GM18907 (cell line): ENCODE results near the gene SIRPB1.
"Not testable (repeated sequence)": the region's sequence is repeated elsewhere in the genome, so short reads cannot be mapped to it uniquely, and the experiment has no call there.

Experiments
- ATAC-seq: cut with Tn5 transposase; IDR thresholded peaks from one replicate; pipeline ENCODE4 v1.9.1; 2021; ENCODE audit warnings: mild to moderate bottlenecking, moderate library complexity; ENCODE audit not compliant: unreplicated experiment

The SIRPB1 gene

DNA sequence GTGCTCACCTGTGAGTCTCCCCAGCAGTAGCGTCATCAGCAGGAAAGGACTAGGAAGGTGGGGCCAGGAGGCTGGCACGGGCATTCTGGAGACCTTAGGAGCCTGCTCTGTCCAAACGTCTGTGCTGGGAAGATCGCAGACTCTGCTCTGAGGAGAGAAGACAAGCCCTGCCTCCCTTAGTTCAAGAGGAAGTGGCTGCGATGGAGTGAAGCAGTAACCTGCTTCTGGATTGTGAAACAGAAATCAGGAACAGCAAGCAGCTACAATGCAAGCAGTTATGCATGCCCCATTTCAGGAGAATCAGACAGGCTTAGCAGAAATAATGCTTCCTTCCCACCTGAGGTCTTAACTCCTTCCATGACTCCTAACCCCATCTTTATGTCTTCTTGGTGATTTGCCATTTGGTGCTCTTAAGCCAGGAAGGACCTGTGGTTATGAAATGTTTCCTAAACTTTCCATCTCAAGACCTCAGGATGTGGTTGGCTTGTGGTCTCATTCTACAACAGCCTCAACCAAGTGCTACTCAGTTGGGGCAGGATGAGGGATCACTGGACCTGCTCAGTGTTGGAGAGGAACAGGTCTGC, at the start of gene SIRPB1:
SIRPB1 (minus strand) TSS at position 149 of the 584 bp plus-strand sequence; CDS start at position 84, 65 bp downstream.
- no peak for ATAC-seq

DNA sequence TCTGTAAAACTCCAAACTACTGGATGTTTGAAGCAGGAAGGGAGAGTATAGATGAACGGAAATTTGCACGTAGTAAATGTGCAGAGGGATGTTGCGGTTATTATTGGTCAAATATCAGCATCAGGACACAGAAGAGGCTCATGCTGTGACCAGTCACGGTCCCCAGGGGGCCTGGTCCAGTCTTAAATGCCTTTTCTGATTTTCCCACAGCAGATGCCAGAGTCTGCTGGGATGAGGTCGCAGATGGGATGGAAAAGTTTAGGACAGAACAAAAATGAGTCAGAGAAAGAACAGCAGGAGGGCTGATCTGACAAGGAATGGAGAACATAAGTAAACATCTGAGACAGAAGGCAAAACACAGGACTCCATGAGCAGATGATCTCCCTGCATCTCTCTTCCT, 49.5 kb upstream of the SIRPB1 start:
- no peak for ATAC-seq

DNA sequence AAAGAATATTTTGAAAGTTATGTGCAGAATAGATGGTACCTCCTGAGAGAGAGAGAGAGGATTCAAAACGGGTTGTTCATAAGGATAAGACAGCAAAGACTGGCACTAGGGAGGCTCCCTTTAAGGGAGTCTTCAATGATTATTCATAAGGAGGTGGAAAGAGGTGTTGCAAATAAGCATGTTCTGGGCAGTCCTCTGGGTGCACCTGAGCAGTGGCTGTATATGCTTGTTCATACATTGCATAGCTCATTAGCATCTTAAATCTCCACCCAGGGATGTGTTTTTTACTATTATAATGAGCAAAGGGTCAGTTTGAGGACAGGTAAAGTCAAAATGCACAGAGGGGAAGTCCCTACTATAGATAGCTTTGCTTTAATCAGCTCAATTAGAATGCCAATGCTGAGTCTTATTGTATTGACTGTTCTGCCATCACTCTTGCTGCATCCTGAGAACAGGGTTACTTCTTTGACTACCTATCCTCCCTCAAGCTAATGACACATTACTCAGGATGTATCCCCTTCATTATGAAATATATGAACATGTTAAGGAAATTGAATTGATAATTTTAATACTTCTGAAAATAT, 47.8 kb upstream of the SIRPB1 start:
- ATAC-seq: no peak

DNA sequence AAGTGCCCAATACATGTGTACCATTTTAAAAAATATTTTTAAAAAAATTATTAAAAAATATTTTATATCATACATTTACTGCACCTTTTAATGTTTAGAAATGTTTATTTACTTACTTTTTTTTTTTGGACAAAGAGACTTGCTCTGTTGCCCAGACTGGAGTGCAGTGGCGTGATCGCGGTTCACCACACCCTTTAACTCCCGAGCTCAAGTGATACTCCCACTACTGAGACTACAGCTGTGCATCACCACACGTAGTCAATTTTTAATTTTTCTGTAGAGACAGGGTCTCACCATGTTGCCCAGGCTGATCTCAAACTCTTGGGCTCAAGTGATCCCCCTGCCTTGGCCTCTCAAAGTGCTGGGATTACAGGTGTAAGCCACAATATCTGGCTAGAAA, 47.0 kb upstream of the SIRPB1 start:
- ATAC-seq: no peak

DNA sequence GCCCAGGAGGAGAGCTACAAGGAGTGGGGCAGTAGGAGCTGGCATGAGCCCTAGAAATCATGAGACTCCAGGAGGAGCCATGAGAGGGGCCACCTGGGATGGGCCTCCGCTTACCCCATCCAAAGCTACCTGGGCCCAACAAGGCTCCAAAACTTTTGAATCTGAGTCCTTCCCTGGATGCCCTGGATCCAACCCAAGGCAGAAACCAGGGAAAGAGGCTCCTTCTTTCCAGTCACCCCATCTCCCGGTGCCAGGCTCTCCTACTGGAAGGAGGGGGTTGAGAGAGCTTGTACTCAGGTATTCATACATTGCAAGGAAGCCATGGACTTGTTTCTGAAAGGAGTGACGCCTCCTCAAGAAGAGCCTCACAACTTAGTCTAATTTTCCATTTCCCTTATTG, 45.5 kb upstream of the SIRPB1 start:
- no peak for ATAC-seq

DNA sequence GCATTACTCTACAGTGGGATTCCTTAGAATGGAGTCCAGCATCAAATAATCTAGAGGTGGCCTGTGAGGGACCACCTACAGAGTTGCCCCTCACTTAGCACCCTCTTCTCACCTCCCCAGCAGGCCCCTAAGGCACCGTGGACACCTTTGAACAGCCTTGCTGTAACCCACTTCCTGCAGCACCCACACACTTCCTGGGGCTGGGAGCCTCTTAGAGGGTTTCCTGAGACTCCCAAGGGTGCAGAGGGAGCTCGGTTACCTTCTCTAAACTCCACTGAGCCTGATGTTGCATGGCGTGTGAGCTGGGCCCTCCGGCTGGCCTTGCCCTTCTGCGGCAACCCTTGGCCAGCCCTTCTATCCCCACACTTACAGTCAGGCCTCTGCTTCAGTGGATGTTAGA, 45.1 kb upstream of the SIRPB1 start:
- no peak for ATAC-seq

DNA sequence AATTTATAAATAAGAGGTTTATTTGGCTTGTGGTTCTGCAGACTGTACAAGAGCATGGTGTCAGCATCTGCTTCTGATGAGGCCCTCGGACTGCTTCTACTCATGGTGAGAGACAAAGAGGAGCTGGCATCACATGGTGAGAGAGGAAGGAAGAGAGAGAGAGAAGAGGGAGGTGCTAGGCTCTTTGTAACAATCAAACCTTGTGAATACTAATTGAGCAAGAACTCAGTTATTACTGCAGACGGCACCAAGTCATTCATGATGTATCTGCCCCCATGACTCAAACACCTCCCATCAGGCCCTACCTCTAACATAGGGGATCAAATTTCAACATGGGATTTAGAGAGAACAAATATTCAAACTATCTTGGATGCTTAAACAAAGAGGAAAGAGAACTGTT, 44.1 kb upstream of the SIRPB1 start:
- ATAC-seq: no peak

DNA sequence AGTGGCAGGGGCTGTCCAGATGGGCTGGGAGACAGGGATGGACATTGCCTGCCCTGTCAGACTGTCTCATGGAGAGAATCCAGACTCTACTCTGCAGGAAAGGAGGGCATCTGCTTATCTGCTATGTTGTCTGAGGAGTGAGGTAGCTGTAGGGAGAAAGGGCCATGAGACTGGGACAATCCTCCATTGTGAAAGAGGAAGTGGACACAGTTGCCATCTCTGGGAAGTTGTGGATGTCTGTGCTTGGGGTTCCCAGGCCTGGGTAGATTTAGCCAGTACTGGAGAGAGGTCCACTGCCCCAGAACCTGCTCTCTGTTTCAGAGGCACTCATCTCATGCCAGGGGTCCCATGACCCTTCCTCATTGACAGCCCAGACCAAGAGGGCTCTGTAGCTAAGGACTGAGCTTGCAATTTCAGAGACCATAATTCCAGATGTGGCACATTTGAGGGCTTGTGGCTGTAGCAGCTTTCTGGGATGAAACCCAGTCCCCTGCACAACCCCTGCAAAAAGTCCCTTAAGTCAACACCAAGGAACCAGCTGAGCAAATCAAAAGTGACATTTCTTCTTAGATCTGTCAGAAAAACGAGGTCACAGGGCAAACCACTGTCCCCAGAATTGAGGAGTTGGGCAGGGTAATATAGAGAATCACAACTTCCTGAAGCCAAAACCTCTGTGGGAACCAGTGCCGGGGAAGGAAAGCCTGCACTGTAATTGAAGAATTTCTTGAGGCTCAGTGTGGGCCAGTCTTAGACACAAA, 41.9 kb upstream of the SIRPB1 start:
- ATAC-seq: no peak

DNA sequence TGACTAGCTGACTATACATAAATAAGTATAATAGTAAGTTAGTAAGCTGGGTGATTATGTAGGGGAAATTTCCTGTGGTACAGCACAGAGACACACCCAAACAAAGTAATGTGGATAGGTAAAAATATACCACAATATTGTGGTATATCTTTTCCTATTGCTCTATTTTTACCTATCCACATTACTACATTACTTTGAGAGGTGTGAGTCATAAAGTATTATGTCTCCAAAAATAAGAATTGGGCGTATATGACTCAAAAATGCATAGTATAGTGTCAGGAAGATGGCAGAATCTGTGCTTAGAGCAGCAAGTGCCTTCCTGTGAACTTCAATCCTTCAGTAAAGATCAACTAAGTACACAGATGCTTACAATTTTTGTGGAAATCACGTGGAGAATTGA, 40.4 kb upstream of the SIRPB1 start:
- ATAC-seq: no peak

DNA sequence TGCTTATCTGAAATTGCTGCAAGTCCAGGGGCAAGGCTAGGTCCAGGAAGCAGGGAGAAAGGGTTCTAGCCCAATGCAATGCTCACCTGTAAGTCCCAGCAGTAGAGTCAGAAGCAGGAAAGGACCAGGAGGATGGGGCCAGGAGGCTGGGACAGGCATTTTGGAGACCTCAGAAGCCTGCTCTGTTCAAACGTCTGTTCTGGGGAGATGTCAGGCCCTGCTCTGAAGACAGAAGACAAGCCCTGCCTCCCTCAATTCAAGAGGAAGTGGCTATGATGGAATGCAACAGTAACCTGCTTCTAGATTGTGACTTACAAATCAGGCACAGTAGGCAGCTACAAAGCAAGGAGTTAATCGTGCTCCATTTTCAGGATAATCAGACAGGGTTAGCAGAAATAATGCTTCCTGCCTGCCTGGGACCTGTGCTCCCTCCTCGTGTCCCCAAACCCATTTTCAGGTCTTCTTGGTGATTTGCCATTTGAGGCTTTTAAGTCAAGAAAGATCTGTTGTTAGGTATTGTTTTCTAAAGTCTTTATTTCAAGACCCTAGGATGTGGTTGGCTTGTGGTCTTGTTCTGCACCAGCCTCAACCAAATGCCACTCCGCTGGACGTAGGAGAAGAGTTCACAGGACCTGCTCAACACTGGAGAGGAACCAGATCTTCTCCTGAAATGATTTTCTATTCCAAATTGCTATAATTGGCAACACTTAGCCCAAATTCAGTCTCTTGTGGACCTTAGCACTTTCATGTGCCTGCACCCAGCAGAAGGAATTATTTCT, 37.9 kb upstream of the SIRPB1 start, which contains the start of gene SIRPG:
SIRPG (minus strand) TSS at position 224 of the 779 bp plus-strand sequence; CDS start at position 159, 65 bp downstream.
- no peak for ATAC-seq

DNA sequence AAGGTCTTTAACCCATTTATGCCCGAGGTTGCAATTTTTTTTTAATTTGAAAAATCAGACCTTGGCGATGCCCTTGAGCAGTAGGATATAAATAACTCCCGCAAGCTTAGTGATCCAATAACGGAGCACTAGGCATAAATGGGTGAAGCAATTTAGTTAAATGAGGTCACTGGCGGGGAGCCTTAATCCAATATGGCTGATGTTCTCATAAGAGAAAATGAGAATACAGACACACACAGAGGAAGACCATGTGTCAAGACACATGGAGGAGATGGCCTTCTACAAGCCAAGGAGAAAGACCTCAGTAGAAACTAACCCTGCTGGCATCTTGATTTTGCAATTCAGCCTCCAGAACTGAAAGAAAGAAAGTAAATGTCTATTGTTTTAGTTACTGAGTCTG, 37.0 kb upstream of the SIRPB1 start:
- ATAC-seq: no peak

DNA sequence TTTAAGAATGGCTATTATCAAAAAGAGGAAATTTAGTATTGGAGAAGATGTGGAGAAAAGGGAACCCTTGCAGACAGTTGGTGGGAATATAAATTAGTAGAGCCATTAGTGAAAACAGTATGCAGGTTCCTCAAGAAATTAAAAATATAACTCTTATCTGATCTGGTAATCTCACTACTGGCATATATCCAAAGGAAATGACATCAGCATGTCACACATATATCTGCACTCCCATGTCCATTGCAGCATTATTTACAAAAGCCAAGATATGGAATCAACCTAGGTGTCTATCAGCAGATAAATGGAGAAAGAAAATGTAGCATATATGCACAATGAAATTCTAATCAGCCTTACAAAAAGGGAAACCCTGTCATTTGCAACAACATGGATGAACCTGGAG, 35.2 kb upstream of the SIRPB1 start:
- no peak for ATAC-seq

DNA sequence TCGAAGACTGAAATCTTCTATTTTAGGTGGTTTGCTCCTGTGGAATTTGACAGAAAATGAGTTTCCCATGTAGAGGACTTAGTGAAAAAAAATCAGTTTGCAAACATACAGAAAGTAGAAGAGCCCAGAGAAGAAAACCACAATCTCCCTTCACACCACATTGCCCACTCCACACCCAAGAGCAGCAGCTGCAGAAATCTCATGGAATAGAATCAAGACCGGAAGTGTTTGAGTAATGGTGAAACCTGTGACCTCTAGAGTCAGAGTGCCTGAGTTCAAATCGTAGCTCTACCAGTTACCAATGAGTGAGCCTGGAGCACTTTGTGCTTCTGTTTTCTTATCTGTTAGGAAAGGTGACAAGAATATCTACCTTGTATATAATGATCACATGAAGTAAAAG, 33.2 kb upstream of the SIRPB1 start:
- no peak for ATAC-seq

DNA sequence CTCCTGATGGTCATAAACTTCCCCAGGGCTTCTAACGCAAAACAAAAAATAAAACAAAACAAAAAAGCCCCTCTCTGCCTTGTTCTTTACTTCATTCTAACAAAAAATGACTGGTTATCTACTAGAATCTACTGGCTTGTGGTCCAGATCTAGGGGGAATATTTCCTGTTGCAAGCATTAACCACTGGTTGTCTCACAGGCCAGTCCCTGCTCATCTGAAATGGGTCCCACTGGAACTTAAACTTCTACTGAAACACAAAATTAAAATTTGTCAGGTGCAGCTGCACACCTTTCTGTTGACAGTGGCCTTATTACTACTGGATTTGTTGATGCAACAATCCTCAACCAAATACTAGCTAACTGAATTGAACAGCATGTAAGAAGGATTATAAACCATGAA, 32.3 kb upstream of the SIRPB1 start:
- no peak for ATAC-seq

DNA sequence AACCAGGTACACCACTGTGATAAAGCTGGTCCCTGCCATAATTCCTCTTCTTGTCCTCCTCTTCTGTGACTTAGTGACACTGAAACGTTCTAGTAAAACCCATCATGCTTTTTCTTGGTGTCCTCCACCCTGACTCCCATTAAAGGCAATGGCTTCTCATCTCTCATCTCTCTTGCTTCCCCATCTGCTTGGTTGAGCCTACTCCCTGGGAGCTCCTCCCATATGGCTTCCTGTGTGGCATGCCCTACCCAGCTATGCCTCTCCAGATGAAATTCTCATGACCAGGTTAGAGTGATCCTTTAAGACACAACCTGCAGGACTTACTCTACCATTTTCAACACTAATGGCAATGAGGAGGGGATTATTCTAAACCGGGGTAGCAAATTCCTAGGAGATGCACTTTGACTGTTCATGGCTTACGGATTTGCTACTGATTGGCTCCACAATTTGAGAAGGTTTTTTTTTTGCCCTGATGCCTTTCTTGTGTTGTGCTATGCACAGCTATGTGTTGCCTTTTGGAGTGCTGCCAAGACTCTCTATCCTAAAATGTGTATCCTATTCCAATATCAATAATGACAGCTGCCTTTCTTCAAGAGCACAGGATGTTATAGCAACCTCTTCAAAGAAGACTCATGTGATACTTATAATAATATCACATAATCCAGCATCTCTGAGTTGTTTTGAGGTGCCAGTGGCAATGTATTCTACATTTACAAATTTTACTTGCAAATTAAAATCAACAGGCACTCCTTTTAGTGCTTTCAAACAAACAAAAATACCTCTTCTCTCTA, 31.7 kb upstream of the SIRPB1 start:
- ATAC-seq: no peak

DNA sequence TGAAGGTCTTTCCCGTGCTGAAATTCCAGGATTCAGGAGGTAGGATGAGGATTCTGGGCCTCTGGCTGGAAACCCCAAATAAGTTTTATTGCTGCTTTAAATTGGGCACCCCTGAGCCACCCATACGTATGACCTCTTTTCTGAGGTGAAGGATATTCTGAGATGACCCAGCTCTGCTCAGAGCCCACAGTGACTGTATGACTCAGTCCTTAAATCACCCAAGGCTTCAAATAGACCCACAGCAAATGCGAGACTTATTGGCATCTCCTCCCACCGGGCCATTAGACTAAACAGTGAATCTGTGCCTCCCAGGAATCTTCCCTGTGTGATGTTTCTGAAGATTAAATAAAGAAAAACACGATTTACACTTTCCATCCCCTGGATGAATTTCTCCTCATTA, 28.3 kb upstream of the SIRPB1 start:
- no peak for ATAC-seq

DNA sequence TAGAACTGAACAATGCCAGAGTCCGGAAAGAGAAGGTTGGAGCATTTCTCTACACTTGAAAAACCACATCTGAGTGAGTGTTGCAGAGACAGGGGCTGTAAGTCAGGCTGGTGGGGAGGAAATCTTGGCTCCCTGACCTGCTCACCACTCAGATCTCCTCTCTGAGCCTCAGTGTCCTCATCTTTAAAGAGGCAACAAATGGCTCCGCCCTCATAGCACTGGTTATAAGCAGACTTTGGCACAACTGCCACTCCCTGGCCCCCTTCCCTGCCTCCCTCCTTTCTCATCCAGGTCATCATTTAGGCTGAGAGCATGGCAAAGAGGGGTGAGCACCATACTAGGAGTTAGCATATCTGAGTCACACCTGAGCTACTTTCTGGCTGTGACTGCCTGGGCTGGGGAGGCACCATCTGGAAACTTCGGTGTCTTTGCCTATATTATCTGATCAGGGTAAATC, 27.2 kb upstream of the SIRPB1 start:
- ATAC-seq: no peak

DNA sequence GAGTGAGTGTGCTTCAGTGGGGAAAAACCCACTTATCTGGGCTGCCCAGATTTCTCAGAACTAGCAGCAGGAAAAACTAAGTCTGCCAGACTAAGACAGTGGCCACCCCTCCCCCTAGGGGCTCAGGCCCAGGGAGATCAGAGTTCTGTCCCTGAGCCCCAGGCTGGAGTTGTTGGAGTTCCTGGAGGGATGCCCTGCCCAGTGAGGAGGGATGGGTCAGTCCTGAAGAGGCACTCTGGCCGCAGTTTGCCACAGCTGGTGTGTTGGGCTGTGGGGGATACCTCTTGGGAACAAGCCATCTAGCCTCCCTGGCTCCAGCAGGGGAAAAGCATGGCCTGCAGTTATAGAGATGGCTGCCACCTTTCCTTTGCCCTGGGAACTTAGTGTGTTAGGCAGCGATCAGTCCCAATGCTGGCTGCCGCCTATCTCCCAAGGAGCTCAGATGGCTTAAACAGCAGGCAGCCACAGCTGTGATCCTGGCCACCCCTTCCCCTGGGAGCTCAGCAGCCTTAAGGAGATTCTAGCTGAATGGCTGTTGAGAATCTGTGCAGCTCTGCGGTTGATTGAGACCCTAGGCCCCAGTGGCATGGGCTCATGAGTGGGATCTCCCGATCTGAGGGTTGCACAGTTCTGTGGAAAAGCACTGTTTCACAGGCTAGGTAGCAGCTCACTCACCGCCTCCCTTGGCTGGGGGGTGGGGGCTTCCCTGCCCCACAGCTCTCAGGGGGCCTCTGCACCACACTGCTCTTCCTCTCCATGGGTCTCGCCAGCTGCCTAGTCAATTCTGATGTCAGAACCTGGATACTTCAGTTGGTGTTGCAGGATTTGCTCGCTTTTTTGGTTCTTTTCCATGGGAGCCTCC, 24.5 kb upstream of the SIRPB1 start:
- ATAC-seq: no peak

DNA sequence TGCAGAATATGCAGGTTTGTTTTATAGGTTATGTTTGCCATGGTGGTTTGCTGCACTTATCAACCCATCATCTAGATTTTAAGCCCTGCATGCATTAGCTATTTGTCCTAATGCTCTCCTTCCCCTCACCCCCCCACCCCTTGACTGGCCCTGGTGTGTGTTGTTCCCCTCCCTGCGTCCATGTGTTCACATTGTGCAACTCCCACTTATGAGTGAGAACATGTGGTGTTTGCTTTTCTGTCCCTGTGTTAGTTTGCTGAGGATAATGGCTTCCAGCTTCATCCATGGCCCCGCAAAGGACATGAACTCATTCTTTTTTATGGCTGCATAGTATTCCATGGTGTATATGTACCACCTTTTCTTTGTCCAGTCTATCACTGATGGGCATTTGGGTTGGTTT, 18.8 kb upstream of the SIRPB1 start:
- ATAC-seq: not testable (repeated sequence)

DNA sequence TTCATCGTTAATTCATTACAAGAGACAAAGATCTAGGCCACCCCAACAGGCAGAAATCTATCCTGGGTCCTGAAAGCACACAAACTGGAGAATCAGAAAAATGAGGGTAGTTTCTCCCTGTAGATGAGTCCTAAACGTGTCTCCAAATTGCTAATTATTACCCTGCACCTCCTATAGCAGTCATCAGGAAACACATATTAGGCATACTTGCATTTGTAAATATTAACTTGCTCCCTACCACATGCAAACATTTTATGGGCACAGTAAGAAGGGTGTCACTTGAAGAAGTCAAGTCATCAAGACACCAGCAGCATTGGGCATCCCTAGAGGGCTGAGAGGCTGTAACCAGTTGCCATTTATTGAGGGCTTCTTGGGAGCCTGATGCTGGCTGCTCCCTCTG, 17.9 kb upstream of the SIRPB1 start:
- ATAC-seq: no peak
